Frontal cortex (tissue), 4 donors: ENCODE data around the gene TRIM41. TPM values are rescaled to one million over a fixed set of nuclear protein-coding genes. Genes with fewer than 3 reads are reported as not detected.
"Not testable (repeated sequence)": the region's sequence is repeated elsewhere in the genome, so short reads cannot be mapped to it uniquely, and the experiment has no call there.

ENCODE experiments used
- DNase-seq, 2 donors: peaks; one replicate each; pipeline ENCODE4 v3.0.0; 2012; ENCODE audit warnings: low spot score in 2 of 2
- FAIRE-seq: peaks from 2 replicates; lab custom pipeline; 2012; peaks lifted over from hg19 to GRCh38; lab: Jason Lieb, UNC
- total RNA-seq: library from RNA; depleted of rRNA; stranded (reverse); fragments of >200 nt; gene quantifications from one replicate; pipeline ENCODE4 v1.2.3, GENCODE V29; 2014
- donor health status: control.
- donor health status: control.
- donor health status: control.

TRIM41 gene
- total RNA-seq, 1 donor from 2014 or later: 12.2 TPM

DNA sequence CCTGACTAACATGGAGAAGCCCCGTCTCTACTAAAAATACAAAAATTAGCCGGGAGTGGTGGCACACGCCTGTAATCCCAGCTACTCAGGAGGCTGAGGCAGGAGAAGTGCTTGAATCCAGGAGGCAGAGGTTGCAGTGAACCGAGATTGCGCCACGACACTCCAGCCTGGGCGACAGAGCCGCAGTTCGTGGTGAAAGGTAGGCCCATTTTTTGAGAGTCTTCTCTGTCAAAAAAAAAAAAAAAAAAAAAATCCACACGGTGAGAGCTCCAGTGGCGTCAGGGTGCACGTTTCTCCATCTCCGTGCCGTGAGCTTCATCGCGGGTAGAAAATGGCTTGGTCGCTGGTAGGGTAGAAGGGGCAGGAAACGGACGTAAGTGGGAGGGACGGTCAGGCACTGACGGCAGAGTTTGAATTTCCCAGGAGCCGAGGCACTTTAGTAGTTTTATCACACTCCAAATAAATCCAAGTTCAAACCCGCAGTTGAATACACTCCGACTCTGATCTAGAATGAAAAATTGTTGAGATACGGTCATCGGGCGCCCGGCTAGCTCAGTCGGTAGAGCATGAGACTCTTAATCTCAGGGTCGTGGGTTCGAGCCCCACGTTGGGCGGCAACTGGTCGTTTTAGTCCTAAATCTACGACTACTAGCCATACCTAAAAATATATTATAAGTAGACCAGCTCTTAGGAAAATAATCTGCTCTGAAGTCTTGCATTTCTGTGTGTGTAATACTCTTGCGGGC lies 15.7 kb upstream of the TRIM41 start:
- FAIRE-seq: no peak

DNA sequence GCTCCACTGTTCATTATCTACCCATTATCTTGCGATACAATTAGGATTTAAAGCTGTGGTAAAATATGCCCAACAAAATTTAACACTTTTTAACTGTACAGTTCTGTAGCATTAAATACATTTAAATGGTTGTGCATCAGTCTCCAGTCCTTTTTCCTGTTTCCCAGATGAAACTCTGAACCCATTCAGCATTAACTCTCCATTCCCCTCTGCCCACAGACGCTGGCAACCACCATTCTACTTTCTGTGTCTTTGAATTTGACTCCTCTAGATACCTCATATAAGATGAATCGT lies 15.2 kb upstream of the TRIM41 start:
- DNase-seq (no peak), FAIRE-seq (no peak)

More for the DNA sequence above, 15.7 kb upstream of the TRIM41 start:
- DNase-seq: no peak

DNA sequence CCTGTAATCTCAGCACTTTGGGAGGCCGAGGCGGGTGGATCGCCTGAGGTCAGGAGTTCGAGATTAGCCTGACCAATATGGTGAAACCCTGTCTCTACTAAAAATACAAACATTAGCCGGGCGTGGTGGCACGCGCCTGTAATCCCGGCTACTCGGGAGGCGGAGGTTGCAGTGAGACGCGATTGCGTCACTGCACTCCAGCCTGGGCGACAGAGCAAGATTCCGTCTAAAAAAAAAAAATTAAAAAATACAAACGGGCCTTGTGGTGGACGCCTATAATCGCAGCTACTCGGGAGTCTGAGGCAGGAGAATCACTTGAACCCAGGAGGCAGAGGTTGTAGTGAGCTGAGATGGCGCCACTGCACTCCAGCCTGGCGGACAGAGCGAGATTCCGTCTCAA lies 14.1 kb upstream of the TRIM41 start:
- DNase-seq, FAIRE-seq: not testable (repeated sequence)

DNA sequence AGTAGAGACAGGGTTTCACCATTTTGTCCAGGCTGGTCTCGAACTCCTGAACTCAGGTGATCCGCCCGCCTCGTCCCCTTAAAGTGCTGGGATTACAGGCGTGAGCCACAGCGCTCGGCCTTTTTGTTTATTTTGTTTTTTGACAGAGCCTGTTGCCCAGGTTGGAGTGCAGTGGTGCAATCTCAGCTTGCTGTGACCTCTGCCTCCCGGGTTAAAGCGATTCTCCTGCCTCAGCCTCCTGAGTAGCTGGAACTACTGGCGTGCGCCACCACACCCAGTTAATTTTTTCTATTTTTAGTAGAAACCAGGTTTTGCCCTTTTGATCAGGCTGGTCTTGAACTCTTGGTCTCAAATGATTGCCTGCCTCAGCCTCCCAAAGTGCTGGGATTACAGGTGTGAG lies 12.9 kb upstream of the TRIM41 start:
- not testable (repeated sequence) for FAIRE-seq, DNase-seq

DNA sequence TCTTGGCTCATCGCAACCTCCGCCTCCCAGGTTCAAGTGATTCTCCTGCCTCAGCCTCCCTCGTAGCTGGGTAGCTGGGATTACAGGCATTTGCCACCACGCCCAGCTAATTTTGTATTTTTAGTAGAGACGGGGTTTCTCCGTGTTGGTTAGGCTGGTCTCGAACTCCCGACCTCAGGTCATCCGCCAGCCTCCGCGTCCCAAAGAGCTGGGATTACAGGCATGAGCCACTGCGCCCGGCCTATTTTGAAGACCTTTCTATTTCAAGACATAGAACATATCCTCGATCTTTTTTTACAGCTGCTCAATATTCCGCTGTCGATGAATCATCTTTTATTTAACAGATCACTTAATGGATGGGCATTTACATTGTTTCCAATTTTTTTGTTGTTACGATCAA lies 12.4 kb upstream of the TRIM41 start:
- not testable (repeated sequence) for FAIRE-seq, DNase-seq

DNA sequence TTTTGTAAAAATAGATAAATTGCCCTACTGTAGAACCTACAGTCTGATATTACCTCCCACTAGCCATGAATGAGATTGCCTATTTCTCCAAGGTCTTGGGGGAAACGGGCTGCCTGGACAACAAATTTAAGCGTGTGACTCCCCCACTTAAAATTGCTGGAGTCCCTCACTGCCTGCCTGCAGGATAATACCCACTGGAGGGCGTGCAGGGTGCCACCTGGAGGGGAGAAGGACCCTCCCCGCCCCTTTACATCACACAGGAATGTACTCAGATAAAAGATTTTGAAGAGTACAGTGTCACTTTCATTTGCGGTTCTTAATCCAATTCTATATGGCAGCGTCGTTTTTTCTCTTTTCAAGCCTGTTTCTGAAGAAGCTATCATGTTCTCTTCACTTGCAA lies 11.9 kb upstream of the TRIM41 start:
- DNase-seq (no peak), FAIRE-seq (no peak)

DNA sequence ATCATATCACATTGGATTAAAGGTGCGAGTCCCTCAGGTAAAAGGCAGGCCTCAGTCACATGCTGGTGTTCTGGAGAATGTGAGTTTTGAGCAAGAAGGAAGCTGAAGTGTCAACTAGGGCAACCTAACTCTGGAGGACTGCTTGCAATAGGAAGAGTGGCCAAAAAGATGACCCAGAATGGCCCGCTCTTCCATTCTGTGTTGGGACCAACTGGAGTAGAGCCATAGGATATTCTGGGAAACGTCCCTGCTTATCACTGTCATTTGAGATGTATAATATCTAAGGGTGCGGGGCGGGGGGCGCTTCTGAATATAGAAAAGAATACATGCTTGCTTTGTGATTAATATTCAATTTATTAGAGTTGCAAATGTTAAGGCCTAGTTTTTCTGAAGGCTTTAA lies 11.0 kb upstream of the TRIM41 start:
- FAIRE-seq (no peak), DNase-seq (no peak)

DNA sequence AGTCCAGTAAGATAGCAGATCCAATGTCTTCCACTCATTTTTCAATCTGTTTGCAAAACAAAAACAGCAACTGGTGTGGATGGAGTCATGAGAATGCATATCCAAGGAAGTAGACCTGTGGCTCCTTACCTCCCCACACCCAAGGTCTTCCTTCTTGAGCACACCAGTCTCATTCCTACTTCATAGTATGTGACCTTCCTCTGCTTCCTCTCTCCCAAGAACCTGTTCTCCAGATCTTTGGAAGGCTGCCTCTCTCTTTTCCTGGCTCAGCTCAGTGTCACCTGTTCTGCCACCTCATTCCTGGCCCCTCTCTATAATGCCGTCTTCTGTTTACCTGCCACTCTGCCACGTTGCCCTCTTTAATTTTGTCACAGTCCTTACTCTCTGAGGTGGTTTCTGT lies 10.1 kb upstream of the TRIM41 start:
- no peak for FAIRE-seq
- no peak for DNase-seq

DNA sequence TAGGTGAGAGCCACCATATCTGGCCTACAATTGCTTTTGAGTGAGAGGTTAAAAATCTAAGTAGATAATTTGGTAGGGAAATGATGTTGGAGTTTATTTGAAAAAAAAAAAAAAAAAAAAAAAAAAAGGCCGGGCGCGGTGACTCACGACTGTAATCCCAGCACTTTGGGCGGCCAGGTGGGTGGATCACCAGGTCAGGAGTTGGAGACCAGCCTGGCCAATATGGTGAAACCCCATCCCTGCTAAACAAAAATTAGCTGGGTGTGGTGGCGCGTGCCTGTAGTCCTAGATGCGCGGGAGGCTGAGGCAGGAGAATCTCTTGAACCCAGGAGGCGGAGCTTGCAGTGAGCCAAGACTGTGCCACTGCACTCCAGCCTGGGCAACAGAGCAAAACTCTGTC lies 8.8 kb upstream of the TRIM41 start:
- not testable (repeated sequence) for DNase-seq

DNA sequence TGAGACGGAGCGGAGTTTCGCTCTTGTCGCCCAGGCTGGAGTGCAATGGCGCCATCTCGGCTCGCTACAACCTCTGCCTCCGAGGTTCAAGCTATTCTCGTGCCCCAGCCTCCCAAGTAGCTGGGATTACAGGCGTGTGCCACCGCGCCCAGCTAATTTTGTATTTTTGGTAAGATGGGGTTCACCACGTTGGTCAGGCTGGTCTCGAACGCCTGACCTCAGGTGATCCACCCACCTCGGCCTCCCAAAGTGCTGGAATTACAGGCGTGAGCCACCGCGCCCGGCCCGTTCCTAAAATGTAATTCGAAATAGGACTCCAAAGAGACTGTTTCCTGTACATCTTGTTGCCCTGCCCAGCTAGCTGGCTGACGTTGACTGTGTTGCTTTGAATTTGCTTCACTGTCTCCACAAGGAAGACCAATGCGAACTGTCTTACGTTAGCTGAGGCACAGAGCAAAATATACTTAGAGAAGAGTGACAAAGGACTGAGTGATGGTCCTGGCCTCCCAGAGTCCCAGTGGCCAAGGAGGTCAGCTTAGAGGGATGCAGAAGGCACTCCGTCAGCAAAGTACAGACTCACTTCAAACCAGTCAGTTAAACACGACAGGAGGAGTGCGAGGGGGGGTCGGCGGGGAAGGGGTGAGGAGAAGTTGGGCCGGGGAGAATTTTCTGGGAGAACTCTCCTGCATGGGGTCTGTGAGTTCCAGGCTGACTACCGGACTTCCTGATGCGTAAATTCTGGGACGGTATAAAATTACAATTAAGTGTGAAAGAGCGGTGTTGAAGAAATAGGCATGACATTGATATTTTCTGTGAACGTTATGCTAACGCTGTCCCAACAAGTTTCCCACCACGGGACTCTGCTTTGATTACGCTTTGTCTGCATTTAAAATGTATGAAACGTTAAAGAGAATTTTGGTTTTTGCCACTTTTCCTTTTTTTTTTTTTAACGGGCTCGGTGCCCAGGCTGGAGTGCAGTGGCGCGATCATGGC lies 6.8 kb upstream of the TRIM41 start:
- DNase-seq: no peak
- no peak for FAIRE-seq

More for the DNA sequence above, 8.8 kb upstream of the TRIM41 start:
- not testable (repeated sequence) for FAIRE-seq

DNA sequence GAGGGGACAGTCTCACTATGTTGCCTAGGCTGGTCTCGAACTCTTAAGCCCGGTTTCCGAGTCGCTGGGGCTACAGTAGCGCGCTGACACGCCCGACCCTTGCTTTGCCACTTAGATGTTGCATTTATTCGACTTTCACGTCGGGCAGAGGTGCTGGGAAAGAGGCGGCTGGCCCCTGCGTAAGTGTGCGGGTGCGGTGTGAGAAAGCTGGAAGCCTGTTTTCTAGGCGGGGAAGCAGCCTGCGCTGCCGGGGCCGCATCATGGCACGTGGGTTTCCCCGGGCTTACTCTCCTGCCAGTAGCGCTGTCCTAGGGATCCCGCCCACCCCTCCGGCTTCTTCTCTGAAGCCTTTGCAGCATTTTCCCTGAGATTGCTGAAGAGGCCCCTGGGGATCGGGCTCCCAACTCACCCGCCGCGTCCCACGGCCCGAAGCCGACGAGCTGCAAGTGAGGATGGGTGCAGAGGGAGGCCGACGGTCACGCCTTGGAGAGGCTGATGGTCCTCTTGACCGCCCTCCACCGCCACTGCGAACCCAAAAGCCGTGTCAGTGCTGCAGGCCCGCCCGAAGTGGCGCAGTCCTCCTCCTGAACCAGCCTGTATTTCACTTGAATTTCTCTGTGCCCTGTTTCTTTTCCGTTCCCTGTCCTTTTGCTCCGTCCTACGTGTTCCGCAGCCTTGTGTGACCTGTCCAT lies 5.8 kb upstream of the TRIM41 start:
- FAIRE-seq (no peak), DNase-seq (no peak)

DNA sequence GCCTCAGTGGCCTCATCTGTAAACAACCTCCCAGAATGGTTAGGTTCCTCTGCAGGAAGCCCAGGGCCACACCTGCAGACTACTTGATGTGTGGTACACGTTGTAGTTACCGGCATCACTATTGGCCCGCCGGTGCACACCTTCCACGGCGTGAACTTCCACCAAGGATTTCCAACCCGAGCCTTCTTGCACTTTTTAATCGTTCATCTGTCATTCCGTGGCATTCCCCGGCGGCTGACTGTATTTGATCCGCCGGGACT lies 5.3 kb upstream of the TRIM41 start:
- FAIRE-seq: no peak
- no peak for DNase-seq

DNA sequence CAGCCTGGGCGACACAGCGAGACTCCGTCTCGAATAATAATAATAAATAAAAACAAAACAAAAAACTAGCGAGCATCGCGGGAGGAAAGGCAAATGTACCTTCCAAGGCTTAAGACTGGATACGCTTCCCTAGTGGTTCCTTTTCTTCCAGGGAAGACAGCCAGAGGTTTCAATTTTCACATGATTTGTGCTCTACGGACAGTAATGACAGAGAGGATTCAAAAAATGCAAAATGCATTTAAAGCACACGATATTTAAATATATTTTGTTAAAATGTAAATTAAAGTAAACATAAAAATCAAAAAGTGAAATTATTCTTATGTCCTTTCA lies 4.3 kb upstream of the TRIM41 start:
- no peak for DNase-seq
- FAIRE-seq: no peak

DNA sequence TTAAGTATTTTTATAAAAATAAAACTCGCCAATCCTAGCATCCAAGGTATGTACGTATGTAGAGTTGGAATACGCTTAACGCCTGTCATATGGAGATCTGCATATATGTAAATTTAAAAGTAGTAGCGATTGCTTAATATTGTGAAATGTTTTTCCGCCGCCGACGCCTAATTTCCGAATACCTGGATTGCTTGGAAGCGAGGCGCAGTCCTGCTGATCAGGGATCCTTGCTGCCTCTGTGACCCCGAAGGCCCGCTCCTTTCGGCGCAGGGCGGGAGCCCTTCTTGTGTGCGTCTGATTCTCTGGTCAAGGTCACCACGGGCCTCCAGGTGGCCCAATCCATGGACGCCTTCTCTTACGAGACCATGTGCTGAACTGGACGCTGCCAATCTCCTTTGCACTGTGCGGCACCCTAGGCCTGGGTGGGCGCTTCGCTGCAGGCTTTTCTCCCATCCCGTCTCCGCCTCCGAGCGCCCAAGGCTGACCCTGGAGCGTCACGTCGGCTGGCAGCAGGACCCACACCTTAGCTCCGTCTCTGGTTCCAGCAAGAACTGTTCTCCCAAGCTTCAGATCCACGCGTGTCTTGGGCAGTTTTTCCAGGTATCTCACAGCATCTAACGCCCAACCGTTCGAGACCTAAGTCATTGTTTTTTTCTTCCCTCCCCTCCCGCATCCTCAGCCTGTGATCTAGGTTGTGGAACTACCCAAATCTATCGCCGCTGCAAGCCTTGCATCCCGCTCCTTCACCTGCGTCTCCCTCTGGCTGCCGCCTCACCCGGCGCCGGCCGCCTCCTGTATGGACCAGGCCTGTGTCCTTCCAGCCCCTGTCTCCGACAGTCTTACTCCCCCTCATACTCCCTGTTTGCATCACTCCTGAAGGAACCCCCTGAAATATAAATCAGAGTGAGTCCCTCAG lies 3.6 kb upstream of the TRIM41 start:
- FAIRE-seq: no peak
- DNase-seq: no peak

DNA sequence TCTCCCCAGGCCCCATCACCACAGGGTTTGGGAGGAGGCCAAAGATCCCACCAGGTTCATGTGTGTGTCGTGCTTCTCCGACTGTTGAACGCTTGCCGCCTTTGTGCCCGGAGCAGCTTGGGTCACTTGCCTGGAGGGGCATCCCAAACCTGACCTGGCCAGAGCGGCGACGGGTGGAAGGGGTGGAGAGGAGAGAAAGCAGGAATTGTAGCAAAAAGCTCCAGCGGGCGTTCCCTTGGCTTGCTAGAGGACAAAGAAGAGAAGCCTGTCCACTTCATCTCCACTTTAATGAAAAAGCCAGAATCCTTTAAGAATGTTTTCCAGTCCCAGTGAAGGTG lies 2.9 kb upstream of the TRIM41 start:
- DNase-seq: no peak
- FAIRE-seq: no peak

DNA sequence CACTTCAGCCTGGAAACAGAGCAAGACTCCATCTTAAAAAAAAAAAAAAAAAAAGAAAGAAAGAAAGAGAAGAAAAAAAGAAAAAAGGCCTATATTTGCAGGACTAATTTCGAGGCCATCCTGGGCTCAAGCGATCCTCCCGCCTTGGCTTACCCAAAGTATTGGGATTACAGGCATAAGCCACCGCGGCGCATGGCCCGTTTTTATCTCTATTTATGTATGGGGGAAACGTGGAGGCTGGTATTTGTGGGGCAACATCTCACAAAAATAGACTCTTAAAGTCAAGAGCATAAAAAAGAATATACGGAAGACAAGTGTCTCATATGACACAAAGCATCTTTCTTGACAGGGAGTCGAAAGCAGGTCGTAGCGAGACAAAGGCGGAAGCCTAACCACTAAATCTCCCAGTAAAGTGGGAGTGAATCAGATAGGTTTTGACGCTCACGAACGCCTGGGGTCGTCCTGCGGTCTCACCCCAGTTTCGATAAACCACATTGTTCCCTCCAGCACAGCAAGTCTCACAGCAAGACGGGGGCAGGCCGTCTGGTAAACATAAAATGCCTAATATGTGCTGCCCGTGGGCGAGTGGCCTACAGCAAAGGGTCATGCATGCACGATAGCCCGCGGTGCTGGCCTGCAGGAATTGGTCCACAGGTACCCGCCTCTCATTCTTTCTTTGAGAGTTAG lies 1.8 kb upstream of the TRIM41 start:
- DNase-seq: no peak
- no peak for FAIRE-seq

DNA sequence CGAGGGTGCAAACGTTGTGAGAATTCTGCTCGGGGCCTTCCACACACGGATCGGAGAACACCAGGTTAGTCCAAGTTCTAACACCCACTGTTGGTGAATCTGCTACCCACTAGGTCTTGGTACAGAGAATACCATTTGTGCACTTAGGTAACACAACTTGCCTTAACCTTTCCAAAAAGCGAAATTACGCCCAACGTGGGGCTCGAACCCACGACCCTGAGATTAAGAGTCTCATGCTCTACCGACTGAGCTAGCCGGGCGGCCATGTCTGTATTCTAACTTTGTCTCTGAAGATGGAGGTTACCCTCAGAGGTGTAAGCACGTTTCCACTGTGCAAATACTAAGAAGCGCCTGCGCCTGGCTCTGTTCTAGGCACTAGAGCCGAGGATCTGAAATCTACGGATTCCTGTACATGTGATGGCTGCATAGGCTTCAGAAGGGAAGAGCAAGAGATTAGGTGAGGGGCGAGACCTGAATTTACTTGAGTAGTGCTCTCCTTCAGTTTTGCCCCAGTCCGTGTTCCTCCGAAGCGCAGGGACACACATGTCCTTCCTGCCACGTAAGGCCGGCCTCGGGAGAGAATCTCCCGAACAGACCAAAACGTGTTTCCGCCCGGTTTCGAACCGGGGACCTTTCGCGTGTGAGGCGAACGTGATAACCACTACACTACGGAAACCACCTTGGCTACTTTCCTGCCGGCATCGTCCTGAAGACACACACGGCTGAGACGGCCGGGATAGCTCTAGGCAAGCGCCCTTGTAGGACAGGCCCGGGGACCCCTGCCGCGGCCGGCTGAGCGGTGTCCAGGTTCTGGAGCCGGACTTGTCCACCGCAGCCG lies 1.1 kb upstream of the TRIM41 start:
- FAIRE-seq (no peak), DNase-seq (peak; percentile 70 to 71)

DNA sequence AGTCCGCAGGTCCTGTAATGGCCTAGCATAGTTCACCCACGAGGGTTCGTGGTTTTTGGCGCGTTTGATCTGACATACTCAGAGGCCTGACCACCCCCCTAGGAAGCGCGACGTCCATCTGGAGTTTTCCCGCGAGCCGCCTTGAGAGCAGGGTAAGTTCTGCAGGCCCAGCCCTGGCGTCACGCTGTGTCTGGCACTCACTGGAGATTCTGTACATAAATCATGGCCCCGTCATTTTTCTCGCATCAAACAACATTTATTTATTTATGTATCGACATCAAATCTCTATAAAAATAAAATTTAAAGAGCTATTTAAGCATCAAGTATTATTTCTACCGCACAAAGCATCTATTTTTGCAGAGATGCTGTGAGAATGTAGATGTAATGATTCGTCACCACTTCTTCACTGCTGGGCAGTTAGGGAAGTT lies 437 bp upstream of the TRIM41 start:
- FAIRE-seq (no peak), DNase-seq (no peak)
